Left ventricle myocardium inferior (tissue), 1 donor: Measurements from ENCODE around the gene GNG14. TPM values are rescaled to one million over a fixed set of nuclear protein-coding genes. Genes with fewer than 3 reads are reported as not detected.

Source experiments
- DNase-seq: peaks from one replicate; pipeline ENCODE4 v3.0.0-alpha.2; 2020
- H3K27ac ChIP-seq: fragments of 200-600 bp; replicated peaks from 2 replicates; pipeline ENCODE4 v1.8.0; 2021
- H3K27me3 ChIP-seq: fragments of 200-600 bp; 2 replicates; pipeline ENCODE4 v1.8.0; 2021; ENCODE audit warnings: low read depth
- H3K36me3 ChIP-seq: fragments of 200-600 bp; 2 replicates; pipeline ENCODE4 v1.8.0; 2021
- H3K4me1 ChIP-seq: fragments of 200-600 bp; 2 replicates; pipeline ENCODE4 v1.8.0; 2021
- H3K4me3 ChIP-seq: fragments of 200-600 bp; 2 replicates; pipeline ENCODE4 v1.8.0; 2021; ENCODE audit warnings: mild to moderate bottlenecking, moderate library complexity
- H3K9me3 ChIP-seq: fragments of 200-600 bp; replicated peaks from 2 replicates; pipeline ENCODE4 v1.8.0; 2021
- CTCF ChIP-seq: fragments of 200-600 bp; IDR thresholded peaks from 2 replicates; pipeline ENCODE4 v1.8.0; 2021; ENCODE audit warnings: antibody characterized with exemption, mild to moderate bottlenecking, borderline replicate concordance
- intact Hi-C: fragments of 100-400 bp; cut with micrococcal nuclease; formaldehyde crosslinking; loops from one replicate; pipeline ENCODE4 v1.11.0; 2022
- total RNA-seq: library from RNA; stranded (reverse); fragmentation: NEBNext Ultra II Directional; extraction: Animal tissue kit (Norgen Biotek cat#: 25700); gene quantifications from one replicate; pipeline ENCODE4 v1.2.1, GENCODE V29; 2021
- donor health status: DM: no; HTN: yes; CAD: no; lungs with severe emphysema.

Gene GNG14
- total RNA-seq, 1 donor from 2014 or later = not detected

GRCh38 chr19:12668346-12668745 lies 19.5 kb upstream of the GNG14 start:
- H3K4me1 ChIP-seq = peaks cover 52% of the 10 kb centered on the region
- H3K27ac ChIP-seq = peak overlapping the region; percentile 98
- peaks cover 33% of the 10 kb centered on the region for H3K36me3 ChIP-seq
- no peak for DNase-seq
- TF ChIP-seq CTCF = no peak
- no peaks in the 10 kb centered on the region for H3K9me3 ChIP-seq
- peak overlapping the region; percentile 92 for H3K4me3 ChIP-seq
- no peaks in the 10 kb centered on the region for H3K27me3 ChIP-seq
- intact Hi-C loops = no loop called here

DNA sequence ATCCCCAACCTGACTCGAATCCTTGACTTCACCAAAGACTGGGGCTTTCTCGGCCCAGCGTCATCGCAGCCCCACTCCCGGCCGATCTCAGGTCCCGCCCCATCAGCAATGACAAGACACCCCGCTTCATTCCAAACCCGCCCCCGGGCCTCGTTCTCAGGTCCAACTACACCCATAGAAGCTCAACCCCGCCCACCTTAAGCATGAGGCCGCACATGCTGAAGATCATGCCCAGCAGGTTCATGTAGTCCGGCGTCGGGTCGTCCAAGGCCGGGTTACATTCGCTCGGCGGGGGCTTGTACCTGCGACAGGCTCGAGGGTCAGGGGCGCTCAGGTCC lies 18.9 kb upstream of the GNG14 start:
- H3K4me3 ChIP-seq = peak overlapping the region; percentile 92
- H3K27ac ChIP-seq = peak overlapping the region; percentile 98
- no peaks in the 10 kb centered on the region for H3K9me3 ChIP-seq
- peaks cover 52% of the 10 kb centered on the region for H3K4me1 ChIP-seq
- no peak for TF ChIP-seq CTCF
- no peaks in the 10 kb centered on the region for H3K27me3 ChIP-seq
- intact Hi-C loops = no loop called here
- peak; percentile 49 for DNase-seq
- peaks cover 33% of the 10 kb centered on the region for H3K36me3 ChIP-seq

GRCh38 chr19:12669270-12670158 lies 18.3 kb upstream of the GNG14 start:
- DNase-seq = peak; percentile 78
- Histone ChIP-seq H3K9me3 (no peaks in the 10 kb centered on the region), H3K27ac (peak overlapping the region; percentile 98), H3K27me3 (no peaks in the 10 kb centered on the region), H3K4me3 (peak overlapping the region; percentile 92), H3K36me3 (peaks cover 33% of the 10 kb centered on the region), H3K4me1 (peaks cover 52% of the 10 kb centered on the region)
- peak; percentile 8 for TF ChIP-seq CTCF
- intact Hi-C loops = no loop called here

GRCh38 chr19:12670159-12670928 lies 17.5 kb upstream of the GNG14 start:
- Histone ChIP-seq H3K4me1 (peaks cover 52% of the 10 kb centered on the region), H3K27ac (peak overlapping the region; percentile 98), H3K9me3 (no peaks in the 10 kb centered on the region), H3K27me3 (no peaks in the 10 kb centered on the region), H3K36me3 (peaks cover 36% of the 10 kb centered on the region), H3K4me3 (peak overlapping the region; percentile 92)
- TF ChIP-seq CTCF = no peak
- DNase-seq = no peak
- intact Hi-C loops = no loop called here

DNA sequence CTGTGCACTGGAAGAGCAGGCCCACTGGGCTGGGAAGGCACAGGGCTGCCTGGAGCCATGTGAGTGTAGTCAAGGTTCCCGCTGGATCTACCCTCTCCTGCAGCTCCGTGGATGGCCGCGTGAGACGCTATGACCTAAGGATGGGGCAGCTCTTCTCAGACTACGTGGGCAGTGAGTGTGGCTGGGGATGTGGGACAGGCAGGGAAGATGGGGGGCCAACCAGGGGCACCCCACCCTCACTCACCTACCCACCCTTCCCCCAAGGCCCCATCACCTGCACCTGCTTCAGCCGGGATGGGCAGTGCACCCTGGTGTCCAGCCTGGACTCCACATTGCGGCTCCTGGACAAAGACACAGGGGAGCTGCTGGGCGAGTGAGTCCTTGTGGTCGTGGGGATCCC lies 15.1 kb upstream of the GNG14 start:
- H3K4me1 ChIP-seq = peaks cover 28% of the 10 kb centered on the region
- no peaks in the 10 kb centered on the region for H3K27me3 ChIP-seq
- TF ChIP-seq CTCF = no peak
- no peak for DNase-seq
- H3K4me3 ChIP-seq = no peak overlapping the region
- no peaks in the 10 kb centered on the region for H3K9me3 ChIP-seq
- H3K27ac ChIP-seq = no peak overlapping the region
- intact Hi-C loops = no loop called here
- H3K36me3 ChIP-seq = peaks cover 60% of the 10 kb centered on the region
